Lung microvascular endothelial cell (primary cell): ENCODE measurements around the gene BACE2. TPM values are rescaled to one million over a fixed set of nuclear protein-coding genes. Genes with fewer than 3 reads are reported as not detected.
A peak's percentile ranks its signal among the peaks of the same experiment; 100 is the strongest.
"Not testable (repeated sequence)": the region's sequence is repeated elsewhere in the genome, so short reads cannot be mapped to it uniquely, and the experiment has no call there.

Source experiments
- DNase-seq, 2 donors: peaks; one replicate each; pipeline versions ENCODE4 v3.0.0 to v3.0.0-alpha.2; 2010; ENCODE audit warnings: low read depth in 2 of 2
- total RNA-seq: library from RNA; depleted of rRNA; stranded (reverse); fragments of >200 nt; gene quantifications from 2 replicates; pipeline ENCODE4 v1.2.1, GENCODE V29; 2014

The BACE2 gene
- total RNA-seq, 1 donor from 2014 or later, result 323 TPM

DNA sequence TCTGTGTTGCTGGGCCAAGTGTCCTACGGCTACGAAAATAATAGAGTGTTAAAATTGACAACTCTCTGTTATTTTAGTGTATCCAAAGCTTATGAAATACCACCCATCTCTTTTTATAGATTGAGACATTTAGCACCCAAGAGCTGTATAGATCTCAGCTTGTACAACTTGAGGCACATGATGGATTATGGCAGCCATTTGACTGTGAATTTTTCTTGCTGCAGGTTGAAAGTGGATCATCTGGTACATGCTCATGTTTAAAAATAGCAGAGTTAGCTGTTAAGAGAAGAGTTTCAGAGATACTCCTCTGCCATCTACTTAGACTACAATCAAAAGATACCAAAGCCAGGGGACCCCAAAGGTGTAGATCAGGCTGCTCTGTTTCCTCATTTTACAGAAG is 99.4 kb downstream of the BACE2 start:
- no peak for DNase-seq

DNA sequence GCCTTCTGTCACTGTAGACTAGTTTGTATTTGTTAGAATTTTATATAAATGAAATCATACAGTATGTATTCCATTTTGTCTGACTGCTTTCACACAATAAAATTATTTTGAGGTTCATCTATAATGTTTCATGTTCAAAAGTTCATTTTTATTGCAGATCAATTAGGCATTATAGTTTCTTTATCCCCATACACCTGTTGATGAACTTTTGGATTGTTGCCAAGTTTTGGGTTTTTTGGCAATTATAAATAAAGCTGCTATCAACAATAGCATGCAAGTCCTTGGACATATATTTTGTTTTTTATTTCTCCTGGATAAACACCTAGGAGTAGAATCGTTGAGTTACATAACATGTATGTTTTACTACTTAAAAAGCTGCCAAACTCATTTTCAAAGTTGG is 101.6 kb downstream of the BACE2 start:
- no peak for DNase-seq

DNA sequence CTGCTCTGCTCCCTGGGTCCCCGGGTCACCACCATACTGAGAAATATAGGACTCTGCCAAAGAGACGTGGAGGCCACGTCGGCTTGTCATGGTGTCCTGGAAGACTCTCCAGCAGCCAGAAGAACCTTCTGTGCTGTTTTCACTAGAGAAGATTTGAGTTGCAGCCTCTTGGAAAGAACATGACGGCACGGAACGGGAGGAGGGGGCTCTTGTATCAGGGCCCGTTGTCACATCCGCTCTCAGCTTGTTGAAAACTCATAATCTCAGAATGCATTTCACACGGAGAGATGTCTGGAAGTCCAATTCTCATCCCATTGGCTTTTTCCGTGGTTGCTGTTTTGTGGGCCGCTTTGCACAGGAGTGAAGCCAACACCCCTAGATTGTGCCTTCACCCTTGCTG is 109.2 kb downstream of the BACE2 start:
- no peak for DNase-seq

DNA sequence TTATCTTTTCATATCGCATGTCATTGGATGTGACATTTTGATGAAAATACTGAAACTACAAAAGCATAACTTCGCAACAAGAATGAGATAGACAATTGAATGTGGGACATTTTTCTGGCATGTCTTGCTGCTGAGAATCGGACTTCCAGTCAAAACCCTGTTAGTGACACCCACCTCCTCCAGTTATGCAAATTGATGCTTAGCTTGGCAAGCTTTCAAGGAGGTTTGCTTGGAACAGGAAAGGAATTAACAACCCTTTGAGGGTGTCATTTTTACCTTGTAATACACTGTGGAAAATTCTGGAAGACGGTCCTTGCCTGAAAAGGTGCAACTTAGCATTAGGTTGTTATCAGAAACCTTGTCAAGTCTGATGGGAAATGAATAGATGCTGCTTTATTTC is 109.9 kb downstream of the BACE2 start:
- no peak for DNase-seq

DNA sequence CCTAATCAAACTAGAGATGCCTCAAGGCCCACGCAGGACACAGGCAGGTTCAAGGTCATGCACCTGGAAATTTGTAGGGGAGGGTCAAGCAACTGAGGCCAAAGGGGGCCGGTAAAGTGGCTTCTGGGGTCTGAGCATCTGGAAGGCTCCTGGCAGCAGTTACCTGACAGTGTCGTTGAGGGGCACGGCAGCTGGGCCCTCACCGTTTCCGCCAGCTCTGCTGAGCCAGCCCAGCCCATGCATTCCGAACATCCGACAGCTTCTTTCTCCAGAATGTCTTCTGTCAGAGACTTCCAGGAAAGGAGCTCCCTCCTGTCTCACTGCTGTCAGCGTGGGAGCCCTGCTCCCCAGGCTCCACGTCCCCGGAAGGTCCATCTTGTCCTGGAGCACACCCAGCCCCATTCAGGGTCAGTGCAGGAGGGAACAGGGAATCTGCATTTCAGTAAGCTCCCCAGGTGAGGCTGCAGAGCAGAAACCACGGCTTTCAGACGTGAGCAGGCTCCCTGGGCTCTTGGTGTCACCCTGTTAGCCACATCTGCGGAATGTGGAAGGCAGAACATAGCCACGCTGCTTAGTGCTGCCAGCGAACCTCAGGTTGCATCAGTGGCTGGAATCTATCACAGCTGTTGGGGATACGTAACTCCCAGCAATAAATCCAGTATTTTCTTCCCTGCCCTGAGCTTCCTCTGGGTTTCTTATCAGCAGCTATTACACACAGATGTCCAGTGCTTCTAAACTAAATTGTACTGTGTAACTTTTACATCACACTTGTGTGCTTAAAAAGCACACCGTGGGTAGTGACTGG is 112.4 kb downstream of the BACE2 start:
- no peak for DNase-seq

DNA sequence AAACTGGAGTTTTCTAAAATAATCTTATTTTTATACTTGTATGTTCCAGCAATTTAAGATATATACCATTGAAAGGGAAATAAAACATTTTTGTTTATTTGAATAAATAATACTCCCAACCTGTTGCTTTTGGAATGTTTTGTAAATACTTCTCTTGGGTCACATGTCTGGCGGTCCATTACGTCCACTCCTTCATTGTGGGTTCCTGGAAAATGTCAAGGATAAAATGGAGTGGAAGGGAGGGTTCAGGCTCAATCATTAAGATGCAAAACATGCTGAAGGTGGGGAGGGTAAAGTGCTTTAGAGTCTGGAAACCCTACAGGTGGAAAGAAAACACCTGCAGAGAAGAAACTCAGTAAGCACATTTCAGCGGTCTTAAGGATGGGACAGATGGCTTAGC is 114.5 kb downstream of the BACE2 start:
- no peak for DNase-seq

DNA sequence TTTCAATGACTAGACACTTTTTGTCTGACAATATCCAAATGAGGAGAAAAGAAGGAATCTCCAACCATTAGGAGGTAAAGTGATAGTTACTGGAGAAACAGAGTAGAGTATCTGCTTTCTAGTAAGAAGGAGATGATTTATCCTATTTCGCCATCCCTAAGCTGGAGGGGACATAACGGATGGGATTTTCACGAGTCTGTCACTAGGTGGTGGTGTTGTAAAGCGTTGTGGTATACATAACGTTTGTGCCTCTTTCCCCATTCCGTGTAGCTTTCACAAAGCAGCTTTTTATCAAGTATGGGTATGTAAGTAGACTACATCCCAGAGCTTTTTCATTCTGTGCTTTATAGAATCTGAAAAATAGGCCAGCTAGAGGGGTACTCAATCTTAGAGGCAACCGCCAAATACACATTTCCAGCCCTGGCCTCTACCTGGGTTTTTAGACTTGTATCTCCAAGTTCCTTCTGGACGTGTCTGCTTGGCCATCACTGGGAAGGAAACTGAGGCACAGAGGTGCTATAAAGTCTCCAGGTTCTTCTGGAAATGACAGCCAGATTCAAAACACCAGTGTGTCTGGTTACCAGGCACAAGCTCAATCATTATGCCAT is 115.4 kb downstream of the BACE2 start:
- peak; percentile 78 to 84 for DNase-seq

DNA sequence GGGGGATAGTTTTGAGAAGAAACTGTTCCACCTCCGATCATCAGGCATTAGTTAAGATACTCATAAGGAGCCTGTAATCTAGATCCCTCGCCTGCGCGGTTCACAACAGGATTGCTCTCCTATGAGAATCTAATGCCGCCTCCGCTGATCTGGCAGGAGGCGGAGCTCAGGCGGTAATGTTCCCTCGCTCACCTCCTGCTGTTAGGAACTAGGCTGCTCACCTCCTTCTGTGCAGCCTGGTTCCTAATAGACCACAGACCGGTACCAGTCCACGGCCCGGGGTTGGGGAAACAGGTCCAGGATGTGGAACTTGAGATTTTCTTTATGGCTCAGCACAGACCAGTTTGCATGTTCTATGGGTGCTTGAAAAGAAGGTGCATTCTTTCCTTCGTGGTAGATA is 121.5 kb downstream of the BACE2 start:
- DNase-seq, result no peak

DNA sequence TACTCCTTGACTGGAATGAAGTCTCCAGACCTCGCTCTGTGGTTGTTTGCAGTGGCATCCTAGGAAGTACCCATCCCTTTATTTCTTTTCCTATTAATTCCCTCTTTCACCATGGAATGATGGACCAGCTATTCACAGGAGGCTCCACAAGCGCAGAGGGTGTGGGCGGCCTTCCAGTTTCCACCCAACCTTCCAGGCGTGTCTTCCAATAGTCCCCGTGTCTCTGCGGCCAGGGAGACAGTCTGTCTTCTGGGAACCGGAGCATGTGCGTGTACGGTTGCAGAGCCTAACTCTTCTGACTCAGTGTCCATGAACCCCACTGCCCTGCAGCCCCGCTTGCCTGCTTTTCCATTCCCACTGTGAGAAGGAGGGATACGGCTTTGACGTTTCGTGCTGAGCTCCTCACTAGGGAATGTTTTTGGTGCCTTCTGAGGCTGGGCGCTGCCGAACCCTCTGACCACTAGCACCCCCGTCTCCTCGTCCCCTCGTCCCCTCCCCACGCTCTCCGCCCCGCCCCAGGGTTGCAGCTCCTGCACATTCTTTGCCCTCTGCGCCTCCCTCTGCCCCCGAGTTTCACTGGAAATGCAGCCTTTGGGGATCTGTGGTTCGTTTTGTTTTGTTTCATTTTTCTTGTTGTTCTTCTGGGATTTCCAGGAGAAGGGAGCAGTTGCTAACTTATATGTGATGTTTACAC is 122.3 kb downstream of the BACE2 start:
- no peak for DNase-seq

DNA sequence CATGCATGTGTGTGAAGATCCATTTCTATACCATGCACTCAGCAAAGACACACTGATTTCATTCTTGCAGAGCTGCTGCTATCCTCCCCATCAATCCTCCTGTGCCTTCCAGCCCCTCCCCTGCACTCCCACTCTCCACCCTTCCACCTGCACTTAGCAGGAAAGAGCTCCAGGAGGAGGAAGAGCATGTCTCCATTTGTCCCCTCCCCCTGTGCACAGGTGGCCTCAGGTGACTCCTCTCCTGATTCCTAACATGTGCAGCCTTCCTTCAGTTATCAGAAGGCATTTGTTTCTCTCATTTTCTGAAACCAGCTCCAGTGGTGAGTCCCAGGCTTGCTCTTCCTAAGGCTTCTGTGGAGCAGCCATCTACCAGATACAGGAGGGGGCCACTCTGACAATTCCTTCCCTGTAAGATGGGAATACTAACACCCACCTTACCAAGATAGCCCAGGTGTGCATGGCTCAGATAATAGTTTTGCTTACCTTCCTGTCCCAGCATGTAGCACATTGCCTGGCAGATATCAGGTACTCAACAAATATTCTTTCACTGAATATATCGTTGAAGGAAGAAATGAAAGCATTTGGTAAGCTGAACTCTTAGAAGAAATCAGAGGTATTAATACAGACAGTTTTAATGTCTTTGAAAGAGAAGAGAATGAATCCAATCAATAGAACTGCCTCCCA is 126.7 kb downstream of the BACE2 start:
- no peak for DNase-seq

DNA sequence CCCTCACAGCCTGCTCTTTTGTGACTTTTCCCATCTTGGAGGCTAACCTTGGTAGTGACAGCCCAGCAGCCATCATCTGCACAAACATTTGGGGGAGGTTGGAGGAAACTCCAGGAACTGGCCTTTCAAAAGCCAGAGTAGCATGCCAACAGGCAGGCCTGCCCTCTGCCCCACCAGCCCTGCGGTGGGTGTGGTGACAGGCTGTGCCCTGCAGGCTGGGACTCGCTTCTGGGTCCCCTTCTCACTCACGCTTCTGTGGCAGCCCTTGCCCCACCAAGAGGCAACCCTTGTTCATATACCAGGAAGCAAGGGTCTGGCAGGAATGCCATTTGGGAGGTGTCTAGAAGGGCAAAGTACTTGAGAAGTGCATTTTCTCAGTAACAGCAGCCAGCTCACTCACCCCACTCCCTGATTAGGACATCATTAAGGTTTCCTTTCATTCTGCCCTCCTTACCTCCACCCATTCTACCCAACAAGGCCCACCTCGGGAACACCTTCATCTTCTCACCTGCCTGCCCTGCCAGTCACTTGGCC is 127.8 kb downstream of the BACE2 start:
- DNase-seq, result no peak

DNA sequence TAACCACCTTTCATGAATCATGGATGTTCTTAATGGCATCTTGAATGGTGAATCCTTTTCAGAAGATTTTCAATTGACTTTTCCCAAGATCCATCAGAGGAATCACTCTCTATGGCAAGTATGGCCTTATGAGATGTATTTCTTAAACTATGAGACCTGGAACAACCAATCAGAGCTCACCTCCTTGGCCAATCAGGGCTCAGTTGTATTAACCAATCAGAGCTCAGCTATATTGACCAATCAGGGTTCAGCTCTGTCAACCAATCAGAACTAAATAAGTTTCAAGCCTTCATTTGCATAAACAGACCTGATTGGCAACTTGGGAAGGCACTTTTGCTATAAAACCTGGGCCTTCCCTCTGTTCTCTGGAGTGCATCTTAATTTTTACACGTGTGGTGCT is 135.0 kb downstream of the BACE2 start:
- DNase-seq, result no peak

DNA sequence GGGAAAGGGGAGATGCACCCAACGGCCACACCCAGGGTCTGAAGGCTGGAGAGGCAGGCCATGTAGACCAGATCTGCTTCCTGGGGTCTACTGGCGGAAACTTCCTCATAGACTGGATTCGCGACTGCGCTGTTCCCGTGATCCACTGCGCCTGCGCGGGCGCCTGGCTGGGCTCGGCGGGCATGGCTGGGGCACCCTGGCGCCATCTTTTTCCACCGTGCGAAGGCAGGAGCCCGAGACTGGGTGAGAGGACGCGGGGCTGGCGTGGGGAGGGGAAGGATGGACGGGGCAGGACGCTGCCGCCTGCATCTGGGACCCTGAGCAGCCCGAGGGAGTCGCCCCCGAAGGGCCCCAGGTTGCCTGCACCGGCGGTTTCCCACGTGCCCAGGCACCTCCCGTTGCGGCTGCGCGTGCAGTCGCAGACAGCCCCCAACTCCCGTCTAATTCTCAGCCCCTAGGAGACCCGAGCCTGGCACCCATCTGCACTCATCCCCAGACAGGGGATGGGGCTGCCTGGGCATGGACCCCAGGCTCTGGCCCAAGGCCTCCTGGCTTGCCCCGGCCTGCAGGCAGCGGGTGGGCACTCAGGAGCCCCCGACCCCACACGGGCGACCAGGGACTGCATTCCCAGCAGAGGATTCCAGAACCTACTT is 136.2 kb downstream of the BACE2 start:
- DNase-seq, result no peak

DNA sequence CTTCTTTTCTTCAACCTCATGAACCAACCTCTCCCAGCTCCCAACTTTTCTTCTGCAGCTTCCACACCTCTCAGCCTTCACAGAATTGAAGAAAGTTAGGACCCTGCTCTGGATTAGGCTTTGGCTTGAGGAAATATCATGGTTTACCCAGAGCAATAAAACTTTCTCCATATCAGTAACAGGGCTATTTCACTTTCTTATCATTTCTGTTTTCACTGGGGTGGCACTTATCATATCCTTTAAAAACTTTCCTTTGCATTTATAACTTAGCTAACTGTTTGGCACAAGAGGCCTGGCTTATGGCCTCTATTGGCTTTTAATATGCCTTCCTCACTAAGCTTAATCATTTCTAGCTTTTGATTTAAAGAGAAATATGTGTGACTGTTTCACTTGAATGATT is 139.3 kb downstream of the BACE2 start:
- DNase-seq, result no peak

DNA sequence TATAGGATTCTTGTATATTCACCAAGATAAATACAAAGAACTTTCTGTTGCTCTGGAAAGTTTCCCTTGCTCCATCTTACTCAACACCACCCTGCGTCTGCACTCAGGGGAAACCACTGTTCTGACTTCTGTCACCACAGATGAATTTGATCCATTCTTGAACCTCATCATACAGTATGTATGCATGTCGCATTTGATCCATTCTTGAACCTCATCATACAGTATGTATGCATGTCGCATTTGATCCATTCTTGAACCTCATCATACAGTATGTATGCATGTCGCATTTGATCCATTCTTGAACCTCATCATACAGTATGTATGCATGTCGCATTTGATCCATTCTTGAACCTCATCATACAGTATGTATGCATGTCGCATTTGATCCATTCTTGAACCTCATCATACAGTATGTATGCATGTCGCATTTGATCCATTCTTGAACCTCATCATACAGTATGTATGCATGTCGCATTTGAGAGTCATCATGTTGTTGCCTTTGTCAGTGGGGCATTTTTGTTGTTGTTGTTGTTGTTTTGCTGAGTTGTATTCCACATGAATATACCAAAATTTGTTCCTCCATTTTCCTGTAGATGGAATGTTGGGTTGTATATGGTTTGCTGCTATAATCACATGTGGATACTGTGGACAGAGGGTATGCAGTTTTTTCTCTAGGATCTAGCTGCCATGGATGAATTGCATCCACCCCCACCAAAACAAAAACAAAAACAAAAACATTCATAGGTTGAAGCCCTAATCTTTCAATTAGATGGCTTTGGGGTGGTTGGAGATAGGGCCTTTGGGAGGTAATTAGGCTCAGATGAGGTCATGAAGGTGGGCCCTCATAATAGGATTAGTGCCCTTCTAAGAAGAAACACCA is 145.6 kb downstream of the BACE2 start:
- not testable (repeated sequence) for DNase-seq

DNA sequence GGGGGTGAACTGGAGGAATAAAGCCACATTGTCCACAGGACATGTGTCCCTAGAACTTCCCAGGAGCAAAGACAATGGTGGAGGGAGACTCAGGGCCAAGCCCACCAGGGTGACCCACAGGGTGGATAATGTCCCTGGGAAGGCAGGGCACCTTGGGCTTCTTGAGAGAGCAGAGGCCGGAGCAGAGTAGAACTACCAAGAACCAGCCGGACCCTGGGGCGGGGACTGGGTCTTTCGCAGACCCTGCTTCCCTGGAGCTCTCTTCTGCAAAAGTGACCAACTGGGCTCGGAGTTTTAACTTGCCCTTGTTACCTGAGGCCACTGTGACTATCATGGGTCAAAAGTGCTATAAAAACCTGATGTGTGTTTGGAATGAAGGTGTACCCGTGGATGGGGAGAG is 147.8 kb downstream of the BACE2 start:
- no peak for DNase-seq

DNA sequence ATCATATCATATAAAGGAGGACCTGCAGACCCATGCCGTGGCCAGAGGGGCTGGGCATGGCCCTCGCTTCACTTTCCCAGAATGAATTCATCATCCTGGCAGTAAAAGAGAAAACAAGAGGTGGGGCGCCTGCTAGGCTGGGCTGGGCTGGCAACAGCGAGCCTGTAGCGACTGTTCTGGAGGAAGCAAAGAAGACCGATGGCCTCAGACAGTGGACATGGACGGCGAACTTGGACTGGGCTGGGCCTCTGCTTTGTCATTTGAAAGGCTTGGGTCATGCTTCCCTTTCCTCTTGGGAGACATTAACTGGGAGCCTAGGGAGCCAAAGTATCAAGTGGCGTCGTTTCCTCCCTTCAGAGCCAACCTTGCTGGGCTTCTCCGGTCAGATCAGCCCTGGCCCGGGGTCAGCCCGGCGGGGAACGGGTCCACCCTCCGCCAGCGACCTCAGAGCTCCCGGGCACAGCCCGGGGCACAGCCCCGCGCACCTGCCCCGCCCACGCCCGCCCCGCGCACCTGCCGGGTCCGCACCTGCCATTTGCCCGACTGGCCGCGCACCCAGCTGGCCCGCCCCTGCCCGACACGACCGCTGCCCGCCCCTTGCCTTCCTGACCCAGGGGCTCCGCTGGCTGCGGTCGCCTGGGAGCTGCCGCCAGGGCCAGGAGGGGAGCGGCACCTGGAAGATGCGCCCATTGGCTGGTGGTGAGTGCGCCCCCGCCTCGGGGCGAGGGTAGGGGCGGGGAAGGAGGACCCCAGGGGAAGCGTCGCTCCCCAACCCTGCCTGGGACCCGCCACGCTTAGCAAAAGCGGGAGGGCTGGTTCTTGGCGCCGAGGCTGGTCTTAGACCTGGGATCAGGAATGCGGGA is 148.5 kb downstream of the BACE2 start, which contains the start of gene FAM3B:
TSS of gene FAM3B (plus strand) at position 602 of the 863 bp plus-strand sequence. CDS start at position 681, 79 bp downstream.
- DNase-seq, result no peak

DNA sequence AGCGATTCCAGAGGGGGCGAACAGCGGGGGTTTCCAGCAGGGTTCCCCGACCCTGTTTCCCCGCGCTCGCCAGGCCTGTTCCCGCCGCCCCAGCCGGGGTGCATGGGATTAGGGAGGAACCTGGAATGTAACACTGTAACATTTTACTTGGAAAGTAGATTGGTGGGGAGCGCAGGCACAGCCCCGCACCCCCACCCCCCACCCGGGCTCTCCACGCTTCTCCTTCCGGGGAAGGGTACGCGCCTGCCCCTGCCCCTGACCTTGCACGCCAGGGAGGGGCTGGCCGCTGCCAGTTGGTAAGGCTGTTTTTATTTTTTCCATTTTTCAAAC is 149.1 kb downstream of the BACE2 start:
- no peak for DNase-seq

DNA sequence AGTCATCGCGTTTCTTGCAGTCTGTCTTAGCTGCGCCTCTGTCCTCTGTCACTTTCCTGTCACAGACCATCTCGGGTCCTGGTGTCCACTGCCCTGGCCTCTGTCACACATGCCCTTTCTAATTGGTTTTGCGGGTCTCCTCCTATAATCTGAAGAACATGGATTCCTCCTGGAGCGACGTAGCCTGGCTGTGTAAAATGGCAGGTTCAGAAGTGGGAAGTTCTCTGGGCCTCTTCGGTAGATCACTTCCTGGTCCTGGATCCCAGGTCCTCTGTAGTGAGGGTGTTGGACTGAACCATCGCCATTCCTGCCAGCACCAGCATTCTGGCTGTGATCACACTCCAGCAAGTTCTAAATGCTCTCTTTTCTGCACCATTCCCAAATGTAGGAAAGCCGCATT is 149.5 kb downstream of the BACE2 start:
- no peak for DNase-seq
